Body of pancreas (tissue), 4 donors: ENCODE results near the gene MSI2.

Source experiments
- POLR2A ChIP-seq, 3 donors: fragments of 450-650 bp; IDR thresholded peaks; one replicate each; pipeline ENCODE4 v1.6.1; 2016; ENCODE audit warnings: antibody characterized with exemption in 3 of 3, mild to moderate bottlenecking in 2 of 3
- TF ChIP-seq, protein P1 (sequence below), 7 experiments: fragments of 450-650 bp in 4 of 7; fragments of 200-600 bp in 3 of 7; sonication (generic) in 3 of 7; IDR thresholded peaks; one replicate each; pipeline ENCODE4 v1.5.1; 2016 to 2019; ENCODE audit warnings: antibody characterized with exemption in 7 of 7

DNA sequence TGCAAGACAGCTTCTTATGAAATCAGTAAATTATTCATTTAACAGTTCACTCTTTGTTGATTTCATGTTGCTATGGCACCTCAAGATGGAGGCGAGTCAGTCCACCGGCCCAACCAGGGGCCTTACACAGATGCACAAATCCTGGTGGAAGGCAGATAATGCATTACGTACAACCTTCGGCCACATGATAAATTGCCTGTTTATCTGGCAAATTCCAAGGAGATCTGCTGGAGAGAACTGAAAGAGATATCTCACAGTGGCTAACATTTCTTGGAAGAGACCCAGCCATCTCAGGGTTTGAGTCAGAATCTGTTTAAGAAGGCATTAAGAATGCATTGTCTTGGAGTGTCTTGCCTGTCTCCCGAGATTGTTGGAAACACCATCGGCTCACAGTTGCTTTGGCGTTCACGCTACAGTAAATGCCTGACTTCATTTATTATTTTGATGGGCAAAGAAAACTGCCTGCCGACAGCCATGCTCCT lies 225.6 kb downstream of the MSI2 start:
- TF ChIP-seq, protein P1, sequence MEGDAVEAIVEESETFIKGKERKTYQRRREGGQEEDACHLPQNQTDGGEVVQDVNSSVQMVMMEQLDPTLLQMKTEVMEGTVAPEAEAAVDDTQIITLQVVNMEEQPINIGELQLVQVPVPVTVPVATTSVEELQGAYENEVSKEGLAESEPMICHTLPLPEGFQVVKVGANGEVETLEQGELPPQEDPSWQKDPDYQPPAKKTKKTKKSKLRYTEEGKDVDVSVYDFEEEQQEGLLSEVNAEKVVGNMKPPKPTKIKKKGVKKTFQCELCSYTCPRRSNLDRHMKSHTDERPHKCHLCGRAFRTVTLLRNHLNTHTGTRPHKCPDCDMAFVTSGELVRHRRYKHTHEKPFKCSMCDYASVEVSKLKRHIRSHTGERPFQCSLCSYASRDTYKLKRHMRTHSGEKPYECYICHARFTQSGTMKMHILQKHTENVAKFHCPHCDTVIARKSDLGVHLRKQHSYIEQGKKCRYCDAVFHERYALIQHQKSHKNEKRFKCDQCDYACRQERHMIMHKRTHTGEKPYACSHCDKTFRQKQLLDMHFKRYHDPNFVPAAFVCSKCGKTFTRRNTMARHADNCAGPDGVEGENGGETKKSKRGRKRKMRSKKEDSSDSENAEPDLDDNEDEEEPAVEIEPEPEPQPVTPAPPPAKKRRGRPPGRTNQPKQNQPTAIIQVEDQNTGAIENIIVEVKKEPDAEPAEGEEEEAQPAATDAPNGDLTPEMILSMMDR (IDR thresholded peaks at IDR 0.05): no peak
- TF ChIP-seq POLR2A (IDR thresholded peaks at IDR 0.05): no peak
